SK-N-MC (cell line): ENCODE results near the gene SAV1.

Source experiments
- EZH2 ChIP-seq: fragments of 200-600 bp; sonication (generic); IDR thresholded peaks from one replicate; pipeline ENCODE4 v1.6.1; 2017; ENCODE audit warnings: antibody characterized with exemption
- POLR2AphosphoS5 ChIP-seq: IDR thresholded peaks from 2 replicates; pipeline ENCODE4 v1.6.1; 2012; ENCODE audit warnings: mild to moderate bottlenecking, low read depth, low read length, borderline replicate concordance

DNA sequence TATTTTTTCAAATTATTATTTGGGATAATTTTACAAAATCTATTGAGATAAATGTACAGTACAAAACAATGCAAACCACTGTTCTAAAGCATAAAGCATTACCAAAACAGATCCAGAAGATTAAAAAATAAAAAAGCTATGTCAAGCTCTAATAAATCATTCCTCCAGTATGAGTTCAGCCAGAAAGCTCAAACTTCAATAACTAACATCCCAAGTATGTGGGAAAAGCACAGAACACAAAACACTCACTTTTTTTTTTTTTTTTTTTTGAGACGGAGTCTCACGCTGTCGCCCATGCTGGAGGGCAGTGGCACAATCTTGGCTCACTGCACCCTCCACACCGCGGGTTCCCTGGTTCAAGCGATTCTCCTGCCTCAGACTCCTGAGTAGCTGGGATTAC lies 11.3 kb downstream of the SAV1 start:
- no peak for TF ChIP-seq EZH2
- TF ChIP-seq POLR2AphosphoS5, result no peak
